NK-92 treated with Interleukin-12 subunit alpha and Interleukin-12 subunit beta, amount 100 ng/mL, for 24 hours (cell line): ENCODE results near the gene ALX4.

Experiments
- DNase-seq: peaks from one replicate; lab custom pipeline; 2025; lab: John Stamatoyannopoulos, UW

ALX4 gene

DNA sequence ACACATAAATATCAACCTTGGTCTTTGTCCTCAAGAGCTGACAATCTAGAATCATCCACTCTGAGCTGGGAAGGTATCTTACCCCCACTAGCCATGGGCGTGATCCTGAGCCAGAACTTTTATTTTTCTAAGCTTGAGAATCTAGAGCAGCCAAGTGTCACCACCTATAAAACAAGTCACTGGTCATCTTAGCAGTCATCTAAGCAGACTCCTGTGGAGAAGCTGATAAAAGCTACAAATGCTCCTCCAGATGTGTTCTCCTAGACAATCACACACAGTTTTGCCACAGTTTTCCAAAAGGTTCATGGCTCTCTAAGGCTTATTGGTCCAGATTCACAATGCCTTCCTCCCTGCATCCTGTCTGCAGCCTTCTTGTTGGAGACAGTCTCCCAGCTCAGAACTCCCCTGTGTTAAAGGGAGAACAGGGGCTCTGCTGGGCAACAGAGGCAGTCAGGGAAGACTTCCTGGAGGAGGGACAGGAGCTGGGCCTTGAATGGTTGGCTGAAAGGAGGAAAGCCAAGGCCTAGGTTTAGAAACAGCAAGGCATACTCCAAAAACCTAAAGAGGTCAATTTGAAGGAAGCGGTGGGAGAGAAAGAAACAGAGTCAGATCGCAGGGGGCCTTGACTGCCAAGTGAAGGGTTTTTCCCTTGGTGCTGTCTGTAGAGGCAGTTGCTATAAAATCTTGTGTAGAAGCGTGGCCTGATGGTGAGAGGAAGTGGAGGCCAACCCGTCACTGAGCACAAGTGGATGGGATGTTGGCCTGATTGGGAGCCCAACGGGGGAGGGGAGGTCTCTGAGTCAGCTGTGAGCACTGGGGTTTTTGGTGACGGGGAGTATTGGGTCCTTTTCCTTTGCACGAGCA is 42.0 kb downstream of the ALX4 start:
- no peak for DNase-seq

DNA sequence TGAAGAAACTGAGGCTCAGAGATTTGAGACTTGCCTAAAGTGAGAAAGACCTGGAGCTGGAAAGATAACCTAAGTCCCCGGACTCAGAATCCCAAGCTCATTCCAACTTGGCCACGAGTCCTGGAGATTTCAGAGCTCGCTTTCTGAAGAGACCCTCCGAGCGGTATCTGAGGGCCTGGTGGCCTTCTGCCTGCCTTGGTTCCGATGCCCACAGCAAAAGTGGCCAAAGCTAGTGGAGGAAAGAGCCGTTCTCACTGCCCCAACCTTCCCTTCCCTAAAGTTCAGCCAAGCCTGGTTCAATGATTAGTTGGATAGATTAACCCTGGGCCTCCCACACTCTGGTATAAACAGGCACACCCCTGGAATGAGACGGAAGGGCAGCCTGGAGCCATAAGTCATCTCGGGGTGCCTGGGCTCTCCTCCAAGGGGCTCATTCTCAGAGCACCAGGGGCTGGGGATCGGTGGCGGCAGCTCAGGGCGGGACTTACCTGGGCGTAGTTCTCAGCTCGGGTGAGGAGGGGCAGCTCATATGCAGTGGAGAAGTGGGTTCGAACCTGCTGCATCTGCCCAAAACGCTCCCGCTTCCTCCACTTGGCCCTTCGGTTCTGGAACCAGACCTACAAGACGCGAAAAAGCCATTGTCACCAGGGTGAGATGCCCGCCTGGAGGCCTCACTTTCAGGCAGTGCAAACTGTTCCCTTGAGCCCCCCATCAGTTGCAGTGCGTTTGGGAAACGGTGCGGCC is 42.8 kb downstream of the ALX4 start:
- no peak for DNase-seq

DNA sequence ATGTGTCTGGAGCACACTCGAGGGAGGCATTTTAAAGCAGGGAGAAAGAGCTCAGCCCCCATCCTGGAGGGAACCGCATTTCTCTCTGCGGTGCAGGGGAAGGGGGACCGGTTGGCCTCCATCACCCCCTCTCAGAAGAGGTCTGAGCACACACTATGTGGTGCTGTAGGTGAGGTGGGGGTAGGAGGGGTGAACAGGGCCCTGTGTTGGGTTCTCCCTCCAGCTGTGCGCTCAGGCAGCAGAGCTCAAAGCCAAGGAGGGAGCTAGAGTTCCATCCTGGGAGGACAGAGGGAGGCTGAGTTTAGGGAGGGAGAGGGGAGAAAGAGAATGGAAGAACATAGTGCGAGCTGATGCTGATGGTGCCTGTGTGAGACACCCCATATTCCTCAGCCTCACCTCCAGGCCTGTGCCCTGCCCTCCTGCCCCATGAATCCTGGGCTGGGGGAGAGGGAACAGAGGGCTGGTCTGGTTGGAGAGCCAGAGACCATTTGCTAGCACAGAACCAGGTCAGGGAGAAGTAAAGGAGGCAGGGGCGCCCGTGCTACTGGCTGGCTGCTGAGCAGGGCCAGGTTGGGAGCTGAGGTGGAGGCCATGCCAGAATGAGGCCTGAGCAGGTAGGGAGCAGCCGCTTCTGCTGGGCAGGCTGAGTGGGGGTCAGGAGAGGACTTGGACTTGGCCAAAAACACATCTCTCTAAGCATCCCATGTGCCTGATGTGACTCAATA is 43.7 kb downstream of the ALX4 start:
- no peak for DNase-seq

DNA sequence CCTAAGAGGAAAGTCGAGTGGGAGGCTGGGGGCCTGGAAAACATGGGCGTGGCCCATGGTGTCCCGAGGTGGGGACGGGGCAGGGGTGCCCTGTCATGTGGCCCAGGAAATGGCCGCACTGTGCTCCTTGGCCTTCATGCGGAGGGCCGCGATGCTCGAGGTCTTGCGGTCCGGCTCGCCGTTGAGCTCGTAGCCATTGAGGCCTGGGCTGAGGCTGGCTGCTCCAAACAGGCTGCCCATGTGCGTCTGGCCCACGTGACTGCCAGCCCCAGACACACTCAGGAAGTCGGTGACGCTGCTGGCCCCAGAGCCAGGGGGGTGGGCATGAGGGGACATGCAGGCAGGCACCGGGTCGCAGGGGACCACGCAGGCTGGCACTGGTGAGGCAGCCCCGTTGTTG is 45.2 kb downstream of the ALX4 start:
- no peak for DNase-seq

DNA sequence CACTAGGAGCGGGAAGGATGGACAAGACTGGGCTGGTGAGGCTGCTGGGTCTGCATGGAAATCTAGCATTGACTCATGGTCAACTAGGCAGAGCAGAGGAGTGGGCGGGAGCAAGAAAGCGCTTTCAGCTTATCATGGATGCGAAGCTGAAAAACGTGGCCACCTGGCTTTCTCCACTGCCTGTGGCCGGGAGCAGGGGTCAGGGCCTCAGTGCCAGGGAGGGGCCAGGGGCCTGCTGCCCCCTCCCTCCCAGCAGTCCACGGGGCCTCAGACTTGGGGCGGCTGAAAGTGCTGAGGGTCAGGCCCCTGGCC is 45.5 kb downstream of the ALX4 start:
- no peak for DNase-seq

DNA sequence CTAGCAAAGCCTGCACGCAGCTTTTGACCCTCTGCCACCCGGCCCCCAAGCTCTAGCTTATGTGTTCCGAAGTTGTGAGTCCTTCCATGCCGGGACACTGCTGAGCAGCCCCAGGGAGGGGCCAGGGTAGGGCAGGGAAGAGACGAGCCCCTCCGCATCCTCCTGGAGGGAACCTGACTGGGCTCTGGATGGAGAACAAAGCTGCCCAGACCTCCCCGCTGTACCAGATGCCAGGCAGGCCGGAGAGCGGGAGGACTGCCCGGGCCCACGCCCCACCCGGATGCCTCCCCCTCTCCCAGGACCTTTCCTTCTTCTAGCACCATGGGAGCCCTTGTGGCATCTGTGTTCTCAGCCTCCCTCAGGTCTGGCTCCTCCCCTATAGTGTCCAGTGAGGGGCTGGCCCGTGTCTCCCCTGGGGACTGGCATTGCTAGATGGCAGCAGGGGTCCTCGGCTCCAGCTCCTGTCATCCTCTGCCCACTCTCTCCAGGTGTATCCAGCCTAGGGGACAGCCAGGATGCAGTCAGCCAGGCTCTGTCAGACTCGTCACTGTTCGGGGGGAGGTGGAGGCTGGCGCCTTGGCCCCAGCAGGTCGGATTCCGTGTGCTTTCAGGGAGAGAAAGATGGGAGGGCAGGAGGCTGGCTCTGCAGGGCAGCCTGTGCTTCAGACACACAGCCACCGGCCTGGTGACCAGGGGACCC is 46.1 kb downstream of the ALX4 start:
- DNase-seq: no peak

DNA sequence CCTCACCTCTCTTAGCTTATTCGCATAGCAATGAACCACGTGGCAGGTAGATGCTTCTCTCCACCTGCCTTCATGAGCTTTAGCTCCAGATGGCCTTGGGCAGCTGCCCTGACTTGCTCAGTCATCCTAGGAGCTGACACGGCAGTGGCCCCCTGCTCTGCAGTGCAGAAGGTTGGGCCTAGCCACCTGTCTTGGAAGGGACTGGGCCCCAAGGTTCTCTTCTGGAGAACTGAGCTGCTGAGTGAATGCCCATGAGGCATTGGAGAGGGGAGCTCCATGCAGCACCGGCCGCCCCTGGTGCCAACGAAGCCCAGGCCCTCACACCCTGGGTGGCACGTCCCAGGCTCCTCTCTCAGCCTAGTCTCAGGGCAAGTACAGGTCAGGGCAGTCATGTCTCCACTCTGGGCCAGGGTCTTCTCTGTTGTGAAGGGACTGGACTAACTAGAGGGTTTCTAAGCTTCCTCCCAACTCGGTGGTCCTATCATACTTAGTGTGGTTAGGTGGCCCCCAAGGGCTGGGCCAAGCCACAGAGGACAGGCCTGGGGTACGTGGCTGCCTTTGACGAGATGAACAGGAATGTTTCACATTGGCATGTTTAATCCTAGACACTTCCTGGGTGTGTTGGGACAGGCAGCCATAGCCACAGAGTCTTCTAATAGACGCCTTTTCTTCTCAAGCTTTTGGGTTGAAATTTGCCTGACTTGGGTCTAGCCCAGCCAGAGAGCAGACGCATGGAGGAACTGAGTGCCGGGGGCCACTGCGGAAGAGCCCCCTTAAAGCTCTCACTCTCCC is 47.9 kb downstream of the ALX4 start:
- no peak for DNase-seq

DNA sequence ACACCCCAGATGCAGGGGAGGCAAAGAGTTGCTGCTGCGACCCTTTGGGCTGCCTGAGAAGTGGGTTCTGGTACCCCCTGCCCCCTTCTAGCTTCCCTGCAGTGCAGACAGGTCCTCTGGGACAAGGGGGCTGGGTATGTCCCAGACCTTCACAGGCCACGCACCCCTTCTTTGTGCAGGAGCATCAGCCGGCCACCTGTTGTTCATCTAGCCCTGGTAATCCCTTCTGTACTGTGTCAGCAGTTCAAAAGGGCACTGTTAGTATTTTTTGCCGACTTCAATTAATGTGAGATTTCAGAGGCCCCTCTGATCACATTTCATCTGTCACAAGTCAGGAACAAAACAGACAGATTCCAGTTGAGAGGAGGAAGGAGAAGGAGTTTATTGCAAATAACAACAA is 49.9 kb downstream of the ALX4 start:
- no peak for DNase-seq

DNA sequence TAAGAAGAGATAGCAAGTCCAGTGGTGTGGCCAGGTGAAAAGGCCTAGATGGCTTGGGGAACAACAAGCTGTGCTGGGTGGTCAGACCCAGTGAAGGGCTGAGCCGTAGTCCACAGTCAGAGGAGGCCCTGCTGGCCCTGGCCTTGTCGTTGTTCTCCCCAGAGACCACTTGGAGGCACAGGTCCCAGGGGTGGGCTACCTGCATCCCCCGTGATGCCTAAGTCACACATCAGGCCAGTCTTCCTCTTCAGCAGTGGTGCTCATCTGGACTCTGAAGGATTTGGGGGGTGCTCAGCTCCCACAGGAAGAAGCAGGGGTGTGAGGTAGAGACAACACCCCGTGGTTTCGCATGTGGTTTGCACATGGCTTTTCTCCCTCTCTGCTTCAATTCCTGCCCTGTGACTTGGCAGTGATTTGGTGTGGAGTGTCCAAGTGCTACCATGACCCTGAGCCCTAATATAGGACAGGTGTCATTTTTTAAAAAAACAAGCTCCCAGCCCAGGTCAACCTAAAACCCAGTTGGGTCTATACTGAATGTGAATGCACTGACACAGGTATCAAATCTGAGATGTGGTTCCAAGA is 51.0 kb downstream of the ALX4 start:
- no peak for DNase-seq

DNA sequence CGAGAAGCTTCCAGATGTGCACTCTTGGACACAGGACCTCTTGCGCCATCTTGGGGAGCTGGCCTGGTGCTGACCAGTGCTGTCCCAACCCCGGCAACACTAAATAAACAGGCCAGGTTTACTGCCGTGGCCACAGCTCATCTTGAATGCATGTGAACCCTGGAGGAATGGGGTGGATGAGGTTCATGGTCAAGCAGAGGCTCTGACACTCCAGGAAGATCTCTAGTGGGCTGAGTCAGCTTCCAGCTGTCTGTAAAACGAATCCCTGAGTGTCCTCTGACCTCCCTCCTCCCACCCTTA is 51.8 kb downstream of the ALX4 start:
- DNase-seq: no peak

DNA sequence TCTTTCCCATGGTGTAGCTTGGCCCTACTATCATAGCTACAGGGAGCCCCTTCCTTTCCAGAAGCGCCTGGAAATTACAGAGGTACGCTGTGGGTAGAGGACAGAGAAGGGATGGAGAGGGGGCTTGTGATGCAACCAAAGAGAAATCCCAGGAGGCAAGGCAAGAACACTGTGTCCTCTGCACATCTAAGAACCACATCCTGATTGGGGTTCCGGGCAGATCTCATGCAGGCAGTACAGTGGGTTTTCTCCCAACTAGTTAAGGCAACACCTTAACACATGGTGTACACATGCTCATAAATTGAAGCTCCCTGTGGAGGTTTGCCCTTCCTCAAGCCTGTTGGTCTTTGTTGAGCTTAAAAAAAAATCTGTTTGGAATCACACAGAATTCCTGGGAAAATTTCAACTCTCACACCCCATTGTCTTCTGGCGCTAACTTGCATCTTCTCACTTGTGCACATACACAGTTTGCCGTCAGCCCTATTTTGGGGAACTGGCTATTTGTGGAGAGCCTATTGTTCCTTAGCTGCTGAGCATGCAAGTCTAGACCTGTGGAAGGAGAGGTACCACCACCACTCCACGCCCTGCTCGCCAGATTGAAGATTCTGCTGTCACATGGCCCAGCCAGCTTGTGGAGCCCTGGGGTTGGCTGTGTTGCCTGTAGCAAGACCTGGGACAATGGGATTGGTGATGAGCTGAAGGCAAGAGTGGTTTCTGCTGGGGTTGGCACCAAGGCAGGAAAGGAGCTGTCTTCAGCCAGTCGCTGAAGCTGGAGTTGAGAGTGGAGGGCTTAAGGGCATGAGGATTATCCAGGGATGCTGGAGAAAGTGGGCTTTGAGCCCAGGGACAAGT is 52.4 kb downstream of the ALX4 start:
- no peak for DNase-seq

DNA sequence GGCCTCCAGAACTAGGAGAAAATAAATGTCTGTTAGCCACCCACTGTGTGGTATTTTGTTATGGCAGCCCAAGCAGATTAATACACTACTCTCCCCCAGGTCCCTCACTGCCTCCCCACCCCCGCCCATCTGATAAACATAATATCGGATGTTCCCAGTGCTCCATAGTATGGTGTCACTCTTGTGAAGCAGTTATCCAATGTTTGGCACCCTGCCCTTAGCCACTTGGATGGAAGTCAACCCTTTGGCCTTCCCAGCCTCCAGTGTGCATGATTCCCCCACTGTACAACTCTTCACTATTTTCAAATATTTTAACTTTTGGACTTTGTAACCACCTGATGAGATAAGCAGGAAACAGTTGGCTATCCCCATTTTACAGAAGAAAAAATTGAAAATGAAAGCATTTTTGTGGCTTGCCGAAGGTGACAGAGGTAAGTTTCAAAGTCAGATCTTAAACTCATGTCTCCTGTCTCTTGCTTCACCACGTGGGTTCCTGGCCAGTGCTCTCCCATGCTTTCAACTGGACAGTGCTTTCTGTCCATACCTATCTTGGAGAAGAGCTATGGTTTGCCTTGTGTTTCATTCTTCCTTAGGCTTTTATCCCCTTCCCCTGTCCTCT is 53.2 kb downstream of the ALX4 start:
- DNase-seq: no peak

DNA sequence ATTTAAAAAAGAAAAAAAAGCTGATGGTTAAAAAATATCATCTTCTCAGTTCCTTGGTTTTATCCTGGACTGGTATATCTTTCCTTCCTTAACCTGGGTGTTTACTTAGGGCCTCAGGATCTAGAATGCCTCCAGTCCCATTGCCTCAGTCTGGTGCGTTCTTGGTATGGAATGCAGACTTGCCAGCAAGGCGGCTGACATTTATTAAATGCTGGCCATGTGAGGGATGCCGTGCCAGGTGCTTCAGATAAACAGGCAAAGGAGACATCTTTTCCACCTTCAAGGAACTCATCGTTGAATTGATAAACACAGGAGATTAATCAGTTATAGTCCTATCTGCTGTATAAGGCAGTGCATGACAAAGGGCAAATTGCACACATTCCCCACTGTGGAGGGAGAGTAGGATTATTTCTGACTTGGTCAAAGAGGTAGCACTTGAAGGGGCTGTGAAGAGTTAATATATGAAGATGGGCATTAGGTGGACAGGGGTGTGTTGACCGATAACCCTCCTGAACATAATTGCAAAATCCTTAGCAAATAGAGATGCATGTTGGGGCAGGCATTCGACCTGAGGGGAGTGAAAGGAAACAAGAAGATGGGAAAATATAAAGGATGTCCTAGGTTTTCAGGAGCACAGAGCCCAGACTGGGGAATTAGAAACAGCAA is 54.4 kb downstream of the ALX4 start:
- DNase-seq: no peak

DNA sequence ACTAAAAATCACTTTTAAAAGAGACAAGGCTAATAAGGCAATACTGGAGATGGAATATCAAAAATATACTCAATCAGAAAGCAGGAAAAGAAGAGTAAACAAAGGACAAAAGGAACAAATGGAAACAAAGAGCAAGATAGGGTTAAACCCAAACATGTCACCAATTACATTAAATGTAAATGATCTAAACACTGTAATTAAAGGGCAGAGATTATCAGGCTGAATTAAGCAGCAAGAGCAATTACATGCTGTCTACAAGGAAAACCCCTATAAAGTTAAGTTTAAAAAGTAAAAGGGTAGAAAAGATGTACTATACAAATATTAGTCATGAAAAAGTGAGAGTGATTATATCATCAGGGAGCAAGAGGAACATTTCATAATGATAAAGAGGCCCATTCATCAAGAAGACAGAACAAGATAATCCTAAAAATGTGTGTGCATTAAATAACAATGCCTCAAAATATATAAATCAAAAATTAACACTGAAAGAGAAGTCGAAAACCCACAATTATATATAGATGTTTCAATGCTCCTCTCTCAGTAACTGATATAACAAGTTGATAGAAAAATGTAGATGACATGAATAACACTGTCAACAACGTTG is 56.8 kb downstream of the ALX4 start:
- DNase-seq: no peak

DNA sequence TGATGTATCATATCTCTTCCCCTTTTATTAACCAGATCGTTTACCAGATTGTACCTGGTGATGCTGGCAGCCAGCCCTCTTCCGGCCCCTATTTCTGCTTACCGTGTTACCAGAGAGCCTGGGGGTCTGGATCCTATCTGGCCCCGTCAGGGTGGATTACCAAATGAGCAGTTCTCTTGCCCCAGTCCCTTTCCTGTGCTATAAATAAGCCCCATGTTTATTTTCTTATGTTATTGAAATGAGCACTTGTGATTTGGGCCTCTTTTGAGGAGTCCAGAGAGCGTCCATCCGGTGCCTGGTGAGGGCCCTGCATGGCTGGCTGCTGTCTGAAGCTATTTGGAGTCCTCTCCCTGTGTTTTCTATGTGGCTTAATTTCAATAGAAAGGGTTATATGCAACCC is 59.5 kb downstream of the ALX4 start:
- no peak for DNase-seq

DNA sequence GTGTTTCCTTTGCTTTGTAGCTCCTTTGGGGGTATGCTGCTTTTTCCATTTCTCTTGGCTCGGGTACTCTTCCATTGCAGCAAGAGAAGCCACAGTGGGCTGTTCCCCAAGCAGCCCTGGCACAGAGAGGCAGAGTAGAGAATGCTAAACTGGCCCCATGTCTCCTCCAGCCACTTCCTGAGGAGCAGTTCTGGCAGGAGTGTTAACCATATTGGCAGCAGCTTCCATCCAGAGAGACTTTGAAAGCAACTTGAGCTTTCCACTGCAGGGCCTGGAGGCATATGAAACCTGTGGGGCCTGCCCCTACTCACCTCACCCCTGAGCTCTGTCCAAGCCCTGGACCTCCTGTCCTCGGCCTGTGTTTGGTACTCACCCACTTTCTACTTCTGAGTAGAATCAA is 61.8 kb downstream of the ALX4 start:
- DNase-seq: no peak

DNA sequence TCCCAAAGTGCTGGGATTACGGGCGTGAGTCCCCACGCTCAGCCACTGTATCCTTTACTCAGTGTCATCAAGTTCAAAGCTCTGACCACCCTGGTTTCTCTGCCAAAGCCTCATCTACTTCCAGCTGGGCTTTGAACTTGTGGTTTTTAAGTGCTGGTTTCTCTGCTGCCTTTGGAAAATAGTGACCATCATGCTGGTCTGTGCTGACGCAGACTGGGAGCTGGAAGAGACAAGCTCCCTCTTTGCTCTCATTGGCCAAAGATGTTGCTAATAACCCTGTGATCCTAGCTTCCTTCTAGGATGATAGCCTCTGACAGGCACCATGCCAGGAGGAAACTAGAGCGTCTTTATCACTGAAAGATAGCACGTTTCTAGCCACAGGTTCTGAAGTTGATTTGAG is 62.4 kb downstream of the ALX4 start:
- no peak for DNase-seq

DNA sequence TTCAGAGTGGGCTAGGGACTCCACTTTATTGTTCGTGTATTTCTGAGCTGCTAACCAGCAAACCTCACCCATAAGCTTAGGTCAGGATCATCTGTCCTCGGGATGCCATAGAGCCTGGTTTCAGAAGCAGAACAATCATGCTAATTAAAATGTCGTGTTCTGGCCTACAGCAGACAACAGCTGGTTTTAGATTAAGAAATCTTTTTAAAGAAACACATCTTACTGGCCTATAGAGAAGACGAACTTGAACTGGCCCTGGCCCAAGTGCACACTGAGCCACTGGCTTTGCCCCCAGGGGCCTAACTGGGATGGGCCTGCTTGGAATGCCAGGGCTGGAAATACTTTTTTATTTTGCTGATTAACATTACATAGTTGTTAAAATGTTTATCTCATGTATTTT is 63.2 kb downstream of the ALX4 start:
- no peak for DNase-seq
